HUDEP-2 (cell line): ENCODE data around the gene ASB16.
A peak's percentile ranks its signal among the peaks of the same experiment; 100 is the strongest.

Experiments used
- DNase-seq, 76 experiments: peaks; one replicate each; lab custom pipeline; 2025; ENCODE audit not compliant: unreplicated experiment in 76 of 76; lab: John Stamatoyannopoulos, UW

Gene ASB16

GRCh38 chr17:44206825-44207155 is 36.3 kb downstream of the ASB16 start:
- no peak for DNase-seq

GRCh38 chr17:44207319-44207718 is 36.8 kb downstream of the ASB16 start:
- DNase-seq: no peak

GRCh38 chr17:44207743-44208142 is 37.2 kb downstream of the ASB16 start:
- DNase-seq: peak in 1 of 76 experiments; percentile 26

- no peak for DNase-seq
Observed at GRCh38 chr17:44209786-44210341, 39.4 kb downstream of the ASB16 start.

GRCh38 chr17:44210342-44211192 is 40.1 kb downstream of the ASB16 start:
- DNase-seq: peak in 73 of 76 experiments; percentile 44 to 93 (median 83)

- no peak for DNase-seq
Observed at GRCh38 chr17:44211281-44212265, 41.1 kb downstream of the ASB16 start.

- DNase-seq: peak in 7 of 76 experiments; percentile 3 to 50 (median 22)
Observed at GRCh38 chr17:44212507-44213402, 42.3 kb downstream of the ASB16 start.

GRCh38 chr17:44213403-44214229 is 43.1 kb downstream of the ASB16 start:
- no peak for DNase-seq

- DNase-seq: no peak
Observed at GRCh38 chr17:44214230-44214494, 43.7 kb downstream of the ASB16 start.

- DNase-seq: no peak
Observed at GRCh38 chr17:44214896-44215295, 44.4 kb downstream of the ASB16 start.

GRCh38 chr17:44216173-44216572 is 45.7 kb downstream of the ASB16 start:
- DNase-seq: no peak

- DNase-seq: no peak
Observed at GRCh38 chr17:44216694-44217093, 46.2 kb downstream of the ASB16 start.

GRCh38 chr17:44217738-44218343 is 47.3 kb downstream of the ASB16 start:
- peak in 1 of 76 experiments; percentile 44 for DNase-seq

GRCh38 chr17:44218344-44219107 is 48.0 kb downstream of the ASB16 start:
- DNase-seq: peak in 73 of 76 experiments; percentile 38 to 93 (median 81)

- peak in 32 of 76 experiments; percentile 41 to 79 (median 65) for DNase-seq
Observed at GRCh38 chr17:44219108-44219615, 48.7 kb downstream of the ASB16 start.

GRCh38 chr17:44219616-44220212 is 49.2 kb downstream of the ASB16 start, which contains the start of gene UBTF:
Gene UBTF, minus strand, starts transcription at chr17:44219675. Its CDS starts 1,446 bp downstream, at chr17:44218229.
- DNase-seq: peak in 40 of 76 experiments; percentile 23 to 73 (median 53)
